SK-N-MC (cell line): ENCODE data around the gene SEC31B.

Experiments
- EZH2 ChIP-seq: fragments of 200-600 bp; sonication (generic); IDR thresholded peaks from one replicate; pipeline ENCODE4 v1.6.1; 2017; ENCODE audit warnings: antibody characterized with exemption
- POLR2AphosphoS5 ChIP-seq: IDR thresholded peaks from 2 replicates; pipeline ENCODE4 v1.6.1; 2012; ENCODE audit warnings: mild to moderate bottlenecking, low read depth, low read length, borderline replicate concordance

DNA sequence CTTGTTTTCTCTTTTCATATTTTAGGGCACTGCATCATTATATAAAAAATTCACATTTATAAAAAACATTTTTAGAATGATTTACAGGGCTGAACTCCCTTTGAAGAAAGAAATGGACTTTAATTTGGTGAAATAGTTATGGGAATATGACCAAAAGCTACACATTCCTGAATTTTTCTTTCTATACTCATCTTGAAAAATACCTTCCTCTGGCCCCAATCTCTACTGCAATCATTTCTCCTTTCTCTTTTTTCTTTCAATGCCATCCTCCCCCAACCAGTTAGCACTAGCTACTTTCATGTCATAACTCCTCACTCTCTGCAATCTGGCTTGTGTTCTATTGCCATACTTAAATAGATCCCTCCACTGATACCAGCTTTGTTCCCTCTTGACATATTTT is 50.7 kb downstream of the SEC31B start:
- no peak for TF ChIP-seq POLR2AphosphoS5
- no peak for TF ChIP-seq EZH2
